ENCODE results near the gene TMEM221. TPM values are rescaled to one million over a fixed set of nuclear protein-coding genes. Genes with fewer than 3 reads are reported as not detected.

TMEM221 gene
- total and polyA plus RNA-seq, 9 of the 15 experiments (the other 6 are each of a cell fraction or from before 2014, with no cell fraction given): 0.06 to 0.35 TPM; not detected in 7

DNA sequence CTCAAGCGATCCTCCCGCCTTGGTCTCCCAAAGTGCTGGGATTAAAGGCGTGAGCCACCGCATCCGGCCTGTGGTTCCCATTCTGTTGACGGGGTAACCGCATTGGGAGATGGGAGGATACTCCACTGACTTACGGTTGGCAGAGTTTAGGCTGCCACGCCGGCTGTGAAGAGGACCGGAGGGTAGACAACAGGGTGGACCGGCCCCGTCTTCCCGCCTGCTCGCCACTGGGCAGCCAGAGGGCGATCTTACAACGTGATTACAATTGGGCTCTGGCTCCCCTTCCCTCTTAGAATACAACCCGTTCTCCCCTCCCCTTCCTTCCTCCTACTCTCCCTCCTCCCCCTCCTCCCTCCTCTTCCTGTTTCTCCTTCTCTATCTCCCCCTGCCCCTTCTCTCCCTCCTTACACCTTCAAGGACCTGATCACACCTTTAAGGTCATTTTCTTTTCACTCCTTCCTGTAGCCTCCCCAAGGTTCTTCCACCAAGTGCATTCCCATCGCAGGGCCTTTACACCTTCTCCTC lies 53.5 kb downstream of the TMEM221 start (continued):
- TF ChIP-seq, protein P1, sequence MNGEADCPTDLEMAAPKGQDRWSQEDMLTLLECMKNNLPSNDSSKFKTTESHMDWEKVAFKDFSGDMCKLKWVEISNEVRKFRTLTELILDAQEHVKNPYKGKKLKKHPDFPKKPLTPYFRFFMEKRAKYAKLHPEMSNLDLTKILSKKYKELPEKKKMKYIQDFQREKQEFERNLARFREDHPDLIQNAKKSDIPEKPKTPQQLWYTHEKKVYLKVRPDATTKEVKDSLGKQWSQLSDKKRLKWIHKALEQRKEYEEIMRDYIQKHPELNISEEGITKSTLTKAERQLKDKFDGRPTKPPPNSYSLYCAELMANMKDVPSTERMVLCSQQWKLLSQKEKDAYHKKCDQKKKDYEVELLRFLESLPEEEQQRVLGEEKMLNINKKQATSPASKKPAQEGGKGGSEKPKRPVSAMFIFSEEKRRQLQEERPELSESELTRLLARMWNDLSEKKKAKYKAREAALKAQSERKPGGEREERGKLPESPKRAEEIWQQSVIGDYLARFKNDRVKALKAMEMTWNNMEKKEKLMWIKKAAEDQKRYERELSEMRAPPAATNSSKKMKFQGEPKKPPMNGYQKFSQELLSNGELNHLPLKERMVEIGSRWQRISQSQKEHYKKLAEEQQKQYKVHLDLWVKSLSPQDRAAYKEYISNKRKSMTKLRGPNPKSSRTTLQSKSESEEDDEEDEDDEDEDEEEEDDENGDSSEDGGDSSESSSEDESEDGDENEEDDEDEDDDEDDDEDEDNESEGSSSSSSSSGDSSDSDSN (IDR thresholded peaks at IDR 0.05; ENCODE audit: borderline replicate concordance in 1 of 2, low read depth in 2 of 2, low read length in 2 of 2): no peak
- TF ChIP-seq ZBTB8A (IDR thresholded peaks at IDR 0.05; ENCODE audit: partially characterized antibody) (no peak), NCOA2 (IDR thresholded peaks at IDR 0.05; ENCODE audit: partially characterized antibody in 2 of 2) (no peak), RBM15 (IDR thresholded peaks at IDR 0.05; ENCODE audit: insufficient read depth, low read length) (no peak), BCOR (IDR thresholded peaks at IDR 0.05) (peak; percentile 100), ZNF384 (IDR thresholded peaks at IDR 0.05; ENCODE audit: low read depth, low read length) (no peak; the same call in 1 of the 2 replicates), SRSF7 (optimal IDR thresholded peaks at IDR 0.05; ENCODE audit: low read depth, low read length) (no peak), ZNF431 (CRISPR knock-in tag; IDR thresholded peaks at IDR 0.05) (no peak), SETDB1 (IDR thresholded peaks at IDR 0.05; ENCODE audit: low read length) (no peak), ZFX (CRISPR knock-in tag; IDR thresholded peaks at IDR 0.05) (peak; percentile 16; the same call in 1 of the 2 replicates), TARDBP (IDR thresholded peaks at IDR 0.05) (no peak), PHTF2 (CRISPR knock-in tag; IDR thresholded peaks at IDR 0.05) (no peak), TCF7 (IDR thresholded peaks at IDR 0.05; ENCODE audit: borderline replicate concordance) (no peak), ZNF3 (CRISPR knock-in tag; IDR thresholded peaks at IDR 0.05) (no peak), ZNF583 (CRISPR knock-in tag; IDR thresholded peaks at IDR 0.05) (no peak), HEY1 (CRISPR knock-in tag; IDR thresholded peaks at IDR 0.05; ENCODE audit: borderline replicate concordance) (no peak), MCM7 (IDR thresholded peaks at IDR 0.05) (no peak), ZNF668 (CRISPR knock-in tag; IDR thresholded peaks at IDR 0.05) (no peak)
- TF ChIP-seq, protein P2, sequence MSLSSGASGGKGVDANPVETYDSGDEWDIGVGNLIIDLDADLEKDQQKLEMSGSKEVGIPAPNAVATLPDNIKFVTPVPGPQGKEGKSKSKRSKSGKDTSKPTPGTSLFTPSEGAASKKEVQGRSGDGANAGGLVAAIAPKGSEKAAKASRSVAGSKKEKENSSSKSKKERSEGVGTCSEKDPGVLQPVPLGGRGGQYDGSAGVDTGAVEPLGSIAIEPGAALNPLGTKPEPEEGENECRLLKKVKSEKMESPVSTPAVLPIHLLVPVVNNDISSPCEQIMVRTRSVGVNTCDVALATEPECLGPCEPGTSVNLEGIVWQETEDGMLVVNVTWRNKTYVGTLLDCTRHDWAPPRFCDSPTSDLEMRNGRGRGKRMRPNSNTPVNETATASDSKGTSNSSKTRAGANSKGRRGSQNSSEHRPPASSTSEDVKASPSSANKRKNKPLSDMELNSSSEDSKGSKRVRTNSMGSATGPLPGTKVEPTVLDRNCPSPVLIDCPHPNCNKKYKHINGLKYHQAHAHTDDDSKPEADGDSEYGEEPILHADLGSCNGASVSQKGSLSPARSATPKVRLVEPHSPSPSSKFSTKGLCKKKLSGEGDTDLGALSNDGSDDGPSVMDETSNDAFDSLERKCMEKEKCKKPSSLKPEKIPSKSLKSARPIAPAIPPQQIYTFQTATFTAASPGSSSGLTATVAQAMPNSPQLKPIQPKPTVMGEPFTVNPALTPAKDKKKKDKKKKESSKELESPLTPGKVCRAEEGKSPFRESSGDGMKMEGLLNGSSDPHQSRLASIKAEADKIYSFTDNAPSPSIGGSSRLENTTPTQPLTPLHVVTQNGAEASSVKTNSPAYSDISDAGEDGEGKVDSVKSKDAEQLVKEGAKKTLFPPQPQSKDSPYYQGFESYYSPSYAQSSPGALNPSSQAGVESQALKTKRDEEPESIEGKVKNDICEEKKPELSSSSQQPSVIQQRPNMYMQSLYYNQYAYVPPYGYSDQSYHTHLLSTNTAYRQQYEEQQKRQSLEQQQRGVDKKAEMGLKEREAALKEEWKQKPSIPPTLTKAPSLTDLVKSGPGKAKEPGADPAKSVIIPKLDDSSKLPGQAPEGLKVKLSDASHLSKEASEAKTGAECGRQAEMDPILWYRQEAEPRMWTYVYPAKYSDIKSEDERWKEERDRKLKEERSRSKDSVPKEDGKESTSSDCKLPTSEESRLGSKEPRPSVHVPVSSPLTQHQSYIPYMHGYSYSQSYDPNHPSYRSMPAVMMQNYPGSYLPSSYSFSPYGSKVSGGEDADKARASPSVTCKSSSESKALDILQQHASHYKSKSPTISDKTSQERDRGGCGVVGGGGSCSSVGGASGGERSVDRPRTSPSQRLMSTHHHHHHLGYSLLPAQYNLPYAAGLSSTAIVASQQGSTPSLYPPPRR (CRISPR knock-in tag; IDR thresholded peaks at IDR 0.05; ENCODE audit: borderline replicate concordance): no peak
- TF ChIP-seq, protein P3, sequence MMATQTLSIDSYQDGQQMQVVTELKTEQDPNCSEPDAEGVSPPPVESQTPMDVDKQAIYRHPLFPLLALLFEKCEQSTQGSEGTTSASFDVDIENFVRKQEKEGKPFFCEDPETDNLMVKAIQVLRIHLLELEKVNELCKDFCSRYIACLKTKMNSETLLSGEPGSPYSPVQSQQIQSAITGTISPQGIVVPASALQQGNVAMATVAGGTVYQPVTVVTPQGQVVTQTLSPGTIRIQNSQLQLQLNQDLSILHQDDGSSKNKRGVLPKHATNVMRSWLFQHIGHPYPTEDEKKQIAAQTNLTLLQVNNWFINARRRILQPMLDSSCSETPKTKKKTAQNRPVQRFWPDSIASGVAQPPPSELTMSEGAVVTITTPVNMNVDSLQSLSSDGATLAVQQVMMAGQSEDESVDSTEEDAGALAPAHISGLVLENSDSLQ (IDR thresholded peaks at IDR 0.05): peak; percentile 75
- TF ChIP-seq, protein P4, sequence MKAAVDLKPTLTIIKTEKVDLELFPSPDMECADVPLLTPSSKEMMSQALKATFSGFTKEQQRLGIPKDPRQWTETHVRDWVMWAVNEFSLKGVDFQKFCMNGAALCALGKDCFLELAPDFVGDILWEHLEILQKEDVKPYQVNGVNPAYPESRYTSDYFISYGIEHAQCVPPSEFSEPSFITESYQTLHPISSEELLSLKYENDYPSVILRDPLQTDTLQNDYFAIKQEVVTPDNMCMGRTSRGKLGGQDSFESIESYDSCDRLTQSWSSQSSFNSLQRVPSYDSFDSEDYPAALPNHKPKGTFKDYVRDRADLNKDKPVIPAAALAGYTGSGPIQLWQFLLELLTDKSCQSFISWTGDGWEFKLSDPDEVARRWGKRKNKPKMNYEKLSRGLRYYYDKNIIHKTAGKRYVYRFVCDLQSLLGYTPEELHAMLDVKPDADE (conservative IDR thresholded peaks at IDR 0.05; ENCODE audit: control insufficient read depth, low read depth, low read length): 0 out of 2 replicates have a peak, but pooled peaks have one; percentile 27

Data from K562 (cell line).